Measurements from ENCODE around the gene PAN3. TPM values are rescaled to one million over a fixed set of nuclear protein-coding genes. Genes with fewer than 3 reads are reported as not detected.

Gene PAN3, protein sequence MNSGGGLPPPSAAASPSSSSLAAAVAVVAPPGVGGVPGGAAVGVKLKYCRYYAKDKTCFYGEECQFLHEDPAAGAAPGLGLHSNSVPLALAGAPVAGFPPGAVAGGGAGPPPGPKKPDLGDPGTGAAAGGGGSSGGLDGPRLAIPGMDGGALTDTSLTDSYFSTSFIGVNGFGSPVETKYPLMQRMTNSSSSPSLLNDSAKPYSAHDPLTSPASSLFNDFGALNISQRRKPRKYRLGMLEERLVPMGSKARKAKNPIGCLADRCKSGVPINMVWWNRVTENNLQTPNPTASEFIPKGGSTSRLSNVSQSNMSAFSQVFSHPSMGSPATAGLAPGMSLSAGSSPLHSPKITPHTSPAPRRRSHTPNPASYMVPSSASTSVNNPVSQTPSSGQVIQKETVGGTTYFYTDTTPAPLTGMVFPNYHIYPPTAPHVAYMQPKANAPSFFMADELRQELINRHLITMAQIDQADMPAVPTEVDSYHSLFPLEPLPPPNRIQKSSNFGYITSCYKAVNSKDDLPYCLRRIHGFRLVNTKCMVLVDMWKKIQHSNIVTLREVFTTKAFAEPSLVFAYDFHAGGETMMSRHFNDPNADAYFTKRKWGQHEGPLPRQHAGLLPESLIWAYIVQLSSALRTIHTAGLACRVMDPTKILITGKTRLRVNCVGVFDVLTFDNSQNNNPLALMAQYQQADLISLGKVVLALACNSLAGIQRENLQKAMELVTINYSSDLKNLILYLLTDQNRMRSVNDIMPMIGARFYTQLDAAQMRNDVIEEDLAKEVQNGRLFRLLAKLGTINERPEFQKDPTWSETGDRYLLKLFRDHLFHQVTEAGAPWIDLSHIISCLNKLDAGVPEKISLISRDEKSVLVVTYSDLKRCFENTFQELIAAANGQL
- 10 to 100 TPM; 26.0 to 45.0 (median 34.1) TPM for total RNA-seq

DNA sequence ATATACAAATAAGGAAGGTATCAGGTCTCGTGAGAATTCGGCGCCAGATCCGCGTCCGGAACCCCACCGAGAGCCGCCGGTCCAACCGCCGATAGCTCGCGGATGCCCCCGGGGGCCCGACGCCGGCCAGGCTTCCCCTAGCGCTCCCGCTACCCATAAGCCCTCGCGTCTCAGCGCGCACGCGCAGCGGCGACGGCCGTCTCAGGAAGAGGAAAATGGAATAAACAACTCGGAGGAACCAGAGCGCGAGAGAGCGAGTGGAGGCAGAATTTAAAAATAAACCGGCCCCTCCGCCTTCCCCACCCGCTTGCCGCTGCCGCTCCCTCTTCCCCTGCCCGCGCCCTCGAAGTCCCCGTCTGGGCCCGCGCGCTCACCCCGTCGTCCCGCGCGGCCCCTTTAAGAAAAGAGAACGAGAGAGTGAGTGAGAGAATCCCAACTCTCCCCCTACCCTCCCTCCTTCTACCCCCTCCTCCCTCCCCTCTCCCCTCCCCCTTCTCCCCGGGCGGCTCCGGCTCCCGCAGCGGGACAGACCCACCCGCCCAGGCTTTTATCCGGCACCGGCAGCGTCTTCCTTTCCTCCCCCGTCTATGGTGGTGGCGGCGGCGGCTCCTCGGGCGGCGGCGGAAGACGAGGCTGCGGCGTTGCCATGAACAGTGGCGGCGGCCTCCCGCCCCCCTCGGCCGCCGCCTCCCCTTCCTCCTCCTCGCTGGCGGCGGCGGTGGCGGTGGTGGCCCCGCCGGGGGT lies at the start of gene PAN3:
PAN3 (plus strand) TSS at position 534 of the 744 bp plus-strand sequence; CDS start at position 647, 113 bp downstream.
- H3K4me3 ChIP-seq: peak within 1 kb of the TSS; percentile 78 to 100
- H3K36me3 ChIP-seq: no peaks in the 10 kb centered on the region
- WGBS, 2 donors (ENCODE audit: low coverage in 1 of 2): 0% methylated on average over 1 to 39 of the region's 84 CpGs
- peak; percentile 85 for ATAC-seq
- peaks cover 0 to 49% (median 4%) of the 10 kb centered on the region in 3 donors for H3K4me1 ChIP-seq
- H3K9me3 ChIP-seq: no peaks in the 10 kb centered on the region
- peak within 1 kb of the TSS; percentile 85 to 99 (median 98) for H3K27ac ChIP-seq
- no peaks in the 10 kb centered on the region for H3K27me3 ChIP-seq
- TF ChIP-seq EP300 (IDR thresholded peaks at IDR 0.05): no peak
- TF ChIP-seq, protein P1, sequence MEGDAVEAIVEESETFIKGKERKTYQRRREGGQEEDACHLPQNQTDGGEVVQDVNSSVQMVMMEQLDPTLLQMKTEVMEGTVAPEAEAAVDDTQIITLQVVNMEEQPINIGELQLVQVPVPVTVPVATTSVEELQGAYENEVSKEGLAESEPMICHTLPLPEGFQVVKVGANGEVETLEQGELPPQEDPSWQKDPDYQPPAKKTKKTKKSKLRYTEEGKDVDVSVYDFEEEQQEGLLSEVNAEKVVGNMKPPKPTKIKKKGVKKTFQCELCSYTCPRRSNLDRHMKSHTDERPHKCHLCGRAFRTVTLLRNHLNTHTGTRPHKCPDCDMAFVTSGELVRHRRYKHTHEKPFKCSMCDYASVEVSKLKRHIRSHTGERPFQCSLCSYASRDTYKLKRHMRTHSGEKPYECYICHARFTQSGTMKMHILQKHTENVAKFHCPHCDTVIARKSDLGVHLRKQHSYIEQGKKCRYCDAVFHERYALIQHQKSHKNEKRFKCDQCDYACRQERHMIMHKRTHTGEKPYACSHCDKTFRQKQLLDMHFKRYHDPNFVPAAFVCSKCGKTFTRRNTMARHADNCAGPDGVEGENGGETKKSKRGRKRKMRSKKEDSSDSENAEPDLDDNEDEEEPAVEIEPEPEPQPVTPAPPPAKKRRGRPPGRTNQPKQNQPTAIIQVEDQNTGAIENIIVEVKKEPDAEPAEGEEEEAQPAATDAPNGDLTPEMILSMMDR (IDR thresholded peaks at IDR 0.05): no peak
- peak in 1 of 2 donors; percentile 43 for TF ChIP-seq POLR2A (IDR thresholded peaks at IDR 0.05)
- peak; percentile 65 for TF ChIP-seq POLR2AphosphoS5 (IDR thresholded peaks at IDR 0.05)

- TF ChIP-seq POLR2A (IDR thresholded peaks at IDR 0.05) (no peak), EP300 (IDR thresholded peaks at IDR 0.05) (no peak), POLR2AphosphoS5 (IDR thresholded peaks at IDR 0.05) (no peak)
- TF ChIP-seq, protein P1 (IDR thresholded peaks at IDR 0.05): no peak
- no peak for ATAC-seq
Observed at GRCh38 chr13:28089065-28089464, 49.3 kb upstream of the PAN3 start.

GRCh38 chr13:28092431-28092830 lies 45.9 kb upstream of the PAN3 start:
- no peaks in the 10 kb centered on the region for H3K36me3 ChIP-seq
- TF ChIP-seq, protein P1 (IDR thresholded peaks at IDR 0.05): no peak
- TF ChIP-seq EP300 (IDR thresholded peaks at IDR 0.05) (no peak), POLR2AphosphoS5 (IDR thresholded peaks at IDR 0.05) (no peak), POLR2A (IDR thresholded peaks at IDR 0.05) (no peak)
- no peak for ATAC-seq
- no peaks in the 10 kb centered on the region for H3K9me3 ChIP-seq
- H3K27me3 ChIP-seq: peaks cover 37% of the 10 kb centered on the region
- no peak overlapping the region for H3K27ac ChIP-seq
- no peaks in the 10 kb centered on the region for H3K4me1 ChIP-seq
- 59 to 62% methylated on average over 2 of the region's 2 CpGs for WGBS, 2 donors (ENCODE audit: low coverage in 1 of 2)
- no peak overlapping the region for H3K4me3 ChIP-seq

More at GRCh38 chr13:28089065-28089464, 49.3 kb upstream of the PAN3 start:
- H3K27me3 ChIP-seq: peaks cover 9% of the 10 kb centered on the region
- no peaks in the 10 kb centered on the region for H3K9me3 ChIP-seq
- no peaks in the 10 kb centered on the region for H3K4me1 ChIP-seq
- H3K27ac ChIP-seq: no peak overlapping the region
- H3K4me3 ChIP-seq: no peak overlapping the region
- H3K36me3 ChIP-seq: no peaks in the 10 kb centered on the region
- WGBS, 2 donors (ENCODE audit: low coverage in 1 of 2): 50 to 75% methylated on average over 1 of the region's 1 CpG

GRCh38 chr13:28093881-28094280 lies 44.5 kb upstream of the PAN3 start:
- Histone ChIP-seq H3K36me3 (no peaks in the 10 kb centered on the region), H3K27ac (no peak overlapping the region), H3K9me3 (peaks cover 0 to 7% (median 0%) of the 10 kb centered on the region in 3 donors), H3K4me3 (no peak overlapping the region), H3K4me1 (no peaks in the 10 kb centered on the region), H3K27me3 (peaks cover 43% of the 10 kb centered on the region)
- WGBS, 2 donors (ENCODE audit: low coverage in 1 of 2): 27 to 42% methylated on average over 5 of the region's 5 CpGs
- TF ChIP-seq, protein P1 (IDR thresholded peaks at IDR 0.05): no peak
- TF ChIP-seq POLR2A (IDR thresholded peaks at IDR 0.05): no peak
- no peak for TF ChIP-seq POLR2AphosphoS5 (IDR thresholded peaks at IDR 0.05)
- TF ChIP-seq EP300 (IDR thresholded peaks at IDR 0.05): no peak
- no peak for ATAC-seq
